ENCODE data around the gene DGKQ.

DNA sequence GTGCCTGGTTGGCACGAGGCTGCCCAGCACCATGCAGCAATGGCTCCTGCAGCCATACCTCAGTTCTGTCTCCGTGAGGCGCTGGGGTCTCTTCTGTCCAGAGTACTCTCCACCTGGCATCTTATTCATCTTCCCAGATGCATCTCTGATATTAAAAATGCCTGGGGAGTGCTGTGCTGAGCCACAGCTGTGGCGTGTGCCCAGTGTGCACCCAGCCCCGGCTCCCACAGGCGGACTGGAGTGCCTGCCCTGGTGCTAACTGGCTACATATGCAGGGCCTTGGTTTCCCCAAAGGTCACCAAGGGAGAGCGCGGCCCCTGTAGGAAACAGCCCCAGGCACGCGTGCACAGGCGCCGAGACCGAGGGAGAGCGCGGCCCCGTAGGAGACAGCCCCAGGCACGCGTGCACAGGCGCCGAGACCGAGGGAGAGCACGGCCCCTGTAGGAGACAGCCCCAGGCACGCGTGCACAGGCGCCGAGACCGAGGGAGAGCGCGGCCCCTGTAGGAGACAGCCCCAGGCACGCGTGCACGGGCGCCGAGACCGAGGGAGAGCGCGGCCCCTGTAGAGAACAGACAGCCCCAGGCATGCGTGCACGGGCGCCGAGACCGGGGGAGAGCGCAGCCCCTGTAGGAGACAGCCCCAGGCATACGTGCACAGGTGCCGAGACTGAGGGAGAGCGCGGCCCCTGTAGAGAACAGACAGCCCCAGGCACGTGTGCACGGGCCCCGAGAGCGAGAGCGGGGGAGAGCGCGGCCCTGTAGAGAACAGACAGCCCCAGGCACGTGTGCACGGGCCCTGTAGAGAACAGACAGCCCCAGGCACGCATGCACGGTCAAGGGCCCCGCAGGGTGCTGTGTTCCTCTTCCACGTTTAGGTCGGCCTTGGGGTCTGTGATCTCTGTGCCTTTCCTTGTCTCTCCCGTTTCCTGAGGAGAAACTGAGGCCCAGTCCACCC lies 26.6 kb downstream of the DGKQ start:
- TF ChIP-seq RARB (CRISPR knock-in tag; IDR thresholded peaks at IDR 0.05): no peak
- TF ChIP-seq ARNTL (CRISPR knock-in tag; IDR thresholded peaks at IDR 0.05; ENCODE audit: borderline replicate concordance, low read depth): no peak
